ENCODE results near the gene MICU2.

GRCh38 chr13:21478881-21479808, 124.8 kb downstream of the MICU2 start:
- TF ChIP-seq CTCF (IDR thresholded peaks at IDR 0.05) (peak; percentile 47 to 60 (median 56)), POLR2A (IDR thresholded peaks at IDR 0.05) (no peak)
